D721Med (cell line): ENCODE results near the gene RELT.

Source experiments
- DNase-seq: peaks from one replicate; pipeline ENCODE4 v3.0.0; 2011; ENCODE audit warnings: low spot score; ENCODE audit not compliant: insufficient read length
- FAIRE-seq: peaks from 2 replicates; lab custom pipeline; 2011; peaks lifted over from hg19 to GRCh38; lab: Jason Lieb, UNC
- TF ChIP-seq, protein P1 (sequence below): IDR thresholded peaks from 2 replicates; pipeline ENCODE4 v1.5.1; 2012; ENCODE audit warnings: mild to moderate bottlenecking, control low read depth; ENCODE audit not compliant: insufficient read depth; ENCODE audit errors: missing control alignments

Gene RELT

DNA sequence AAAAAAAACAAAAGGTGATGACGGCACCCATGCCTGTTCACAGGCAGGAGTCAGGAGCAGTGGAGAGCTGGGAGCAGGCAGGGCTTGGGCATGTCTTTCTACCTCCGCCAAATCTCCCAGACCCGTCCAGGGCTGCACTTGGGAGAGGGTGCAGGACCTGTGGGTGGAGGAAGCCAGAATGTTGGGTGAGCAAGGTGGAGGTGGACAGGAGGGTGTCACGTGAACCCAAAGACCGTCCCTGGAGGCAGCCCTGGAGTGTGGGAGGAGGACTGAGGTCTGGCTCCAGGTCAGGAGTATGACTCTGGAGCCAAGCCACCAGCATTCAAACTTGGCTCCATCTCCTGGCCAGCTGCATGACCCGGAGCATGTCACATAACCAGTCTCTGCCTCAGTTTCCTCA, 26.6 kb upstream of the RELT start:
- no peak for FAIRE-seq
- TF ChIP-seq, protein P1, sequence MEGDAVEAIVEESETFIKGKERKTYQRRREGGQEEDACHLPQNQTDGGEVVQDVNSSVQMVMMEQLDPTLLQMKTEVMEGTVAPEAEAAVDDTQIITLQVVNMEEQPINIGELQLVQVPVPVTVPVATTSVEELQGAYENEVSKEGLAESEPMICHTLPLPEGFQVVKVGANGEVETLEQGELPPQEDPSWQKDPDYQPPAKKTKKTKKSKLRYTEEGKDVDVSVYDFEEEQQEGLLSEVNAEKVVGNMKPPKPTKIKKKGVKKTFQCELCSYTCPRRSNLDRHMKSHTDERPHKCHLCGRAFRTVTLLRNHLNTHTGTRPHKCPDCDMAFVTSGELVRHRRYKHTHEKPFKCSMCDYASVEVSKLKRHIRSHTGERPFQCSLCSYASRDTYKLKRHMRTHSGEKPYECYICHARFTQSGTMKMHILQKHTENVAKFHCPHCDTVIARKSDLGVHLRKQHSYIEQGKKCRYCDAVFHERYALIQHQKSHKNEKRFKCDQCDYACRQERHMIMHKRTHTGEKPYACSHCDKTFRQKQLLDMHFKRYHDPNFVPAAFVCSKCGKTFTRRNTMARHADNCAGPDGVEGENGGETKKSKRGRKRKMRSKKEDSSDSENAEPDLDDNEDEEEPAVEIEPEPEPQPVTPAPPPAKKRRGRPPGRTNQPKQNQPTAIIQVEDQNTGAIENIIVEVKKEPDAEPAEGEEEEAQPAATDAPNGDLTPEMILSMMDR, result no peak

DNA sequence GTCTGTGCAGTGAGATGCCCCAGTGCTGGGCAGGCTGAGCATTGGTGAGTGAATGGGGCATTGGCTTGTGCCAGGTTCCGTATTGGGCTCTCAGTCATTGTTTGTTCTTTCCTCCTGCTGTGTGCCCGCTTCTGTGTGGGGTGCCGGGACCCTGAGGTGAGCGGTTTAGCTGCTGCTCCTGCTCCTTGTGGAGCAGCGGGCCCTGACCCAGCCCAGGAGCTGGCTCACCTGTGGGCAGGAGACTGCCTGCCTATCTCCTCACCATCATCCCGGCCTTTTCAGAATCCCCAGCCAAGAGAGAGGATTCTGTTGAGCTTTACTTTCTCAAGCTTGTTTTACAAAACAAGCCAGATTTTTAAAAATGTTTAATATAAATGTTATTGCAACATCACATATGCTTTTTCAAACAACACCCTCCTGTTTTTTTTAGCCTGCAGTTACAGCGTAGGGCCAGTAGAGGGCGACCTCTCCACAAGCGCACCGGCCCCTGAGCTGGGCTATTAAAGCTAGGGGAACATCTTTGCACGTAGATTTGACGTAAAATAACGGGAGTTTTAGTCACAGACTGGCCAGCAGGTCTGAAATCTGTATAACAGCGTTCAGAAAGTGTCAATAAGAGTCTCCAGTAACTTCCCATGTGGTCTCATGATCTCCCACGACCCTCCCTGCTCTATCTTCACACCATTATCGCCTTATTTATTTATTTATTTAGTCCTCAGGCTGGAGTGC, 25.1 kb upstream of the RELT start:
- no peak for FAIRE-seq
- TF ChIP-seq, protein P1, result peak; percentile 98
- DNase-seq, result peak; percentile 87

More for the DNA sequence above, 26.6 kb upstream of the RELT start:
- DNase-seq, result no peak

DNA sequence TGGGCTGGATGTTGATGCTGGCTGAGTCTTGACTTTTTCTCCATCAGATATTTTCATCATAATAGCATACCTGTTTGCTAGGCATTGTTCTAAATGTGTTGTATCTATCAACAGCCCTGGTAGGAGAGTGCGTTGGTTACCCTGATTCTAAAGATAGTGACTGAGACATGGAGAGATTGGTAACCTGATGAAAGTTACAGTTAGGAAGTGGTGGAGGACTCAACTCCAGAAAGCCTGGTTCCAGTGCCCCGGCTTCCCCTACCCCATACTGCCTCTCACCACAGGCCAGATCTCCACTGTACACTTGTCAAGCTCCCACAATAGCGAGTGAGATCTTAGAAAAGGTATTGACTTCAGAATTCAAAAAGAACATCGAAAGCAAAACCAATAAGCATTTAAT, 22.8 kb upstream of the RELT start:
- TF ChIP-seq, protein P1, result no peak
- DNase-seq, result no peak
- no peak for FAIRE-seq

DNA sequence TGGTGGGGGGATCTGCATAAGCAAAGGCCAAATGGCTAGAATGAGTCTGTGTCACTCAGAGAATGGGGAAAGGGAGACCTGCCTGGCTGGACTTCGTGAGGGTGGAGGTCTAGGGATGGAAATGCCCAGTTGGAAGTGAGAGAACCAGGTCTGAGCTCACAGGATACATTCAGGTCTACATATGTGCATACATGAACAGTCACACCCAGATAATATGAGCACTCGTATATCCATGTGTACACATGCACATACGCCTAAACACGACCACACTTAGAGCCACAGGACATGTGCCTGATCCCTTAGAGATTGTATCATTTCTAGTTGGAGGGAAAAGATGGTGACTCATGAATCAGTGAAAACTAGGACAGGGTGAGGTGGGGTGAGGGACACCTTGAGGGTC, 21.1 kb upstream of the RELT start:
- TF ChIP-seq, protein P1, result no peak
- no peak for FAIRE-seq
- DNase-seq, result no peak

GRCh38 chr11:73356979-73357860, 19.0 kb upstream of the RELT start:
- TF ChIP-seq, protein P1, result no peak
- no peak for FAIRE-seq
- no peak for DNase-seq

DNA sequence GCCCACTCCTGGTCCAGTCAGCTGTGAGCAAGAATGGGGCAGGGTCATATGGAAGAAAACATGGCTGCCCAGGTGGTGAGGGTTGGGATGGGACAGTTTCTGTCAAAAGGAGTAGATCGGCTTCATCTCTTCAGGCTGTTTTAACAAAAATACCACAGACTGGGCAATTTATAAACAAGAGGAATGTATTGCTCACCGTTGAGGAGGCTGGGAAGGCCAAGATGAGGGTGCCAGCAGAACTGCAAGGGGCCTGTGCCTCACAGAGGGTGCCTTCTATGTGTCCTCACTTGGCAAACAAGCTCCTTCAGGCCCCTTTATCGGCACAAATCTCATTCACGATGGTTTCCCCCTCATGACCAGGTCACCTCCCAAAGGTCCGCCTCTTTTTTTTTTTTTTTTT, 18.1 kb upstream of the RELT start:
- TF ChIP-seq, protein P1, result no peak
- no peak for FAIRE-seq
- no peak for DNase-seq

DNA sequence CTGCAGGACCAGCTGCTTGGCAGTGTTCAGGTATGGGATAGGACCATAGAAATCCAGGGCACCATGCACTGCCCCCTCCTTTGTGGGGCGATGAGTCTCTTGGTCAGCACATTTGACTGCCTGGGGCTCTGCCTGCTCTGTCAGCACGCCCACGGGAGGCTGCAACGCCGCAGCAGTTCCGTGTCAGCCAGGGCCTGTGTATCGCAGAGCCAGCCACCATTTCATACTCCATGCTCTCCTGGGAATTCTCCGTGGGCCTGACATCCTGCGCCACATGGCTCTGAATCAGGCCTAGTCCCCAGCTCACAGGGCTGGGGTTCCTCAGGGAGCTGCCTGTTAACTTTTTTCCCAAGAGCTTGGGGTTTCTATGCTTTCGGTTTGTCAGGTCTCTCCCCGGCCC, 16.9 kb upstream of the RELT start:
- FAIRE-seq, result no peak
- DNase-seq, result no peak
- TF ChIP-seq, protein P1, result no peak
